Epithelial cell of esophagus (primary cell): ENCODE results near the gene UQCC5.
"Not testable (repeated sequence)": the region's sequence is repeated elsewhere in the genome, so short reads cannot be mapped to it uniquely, and the experiment has no call there.

Source experiments
- DNase-seq: peaks from one replicate; pipeline ENCODE4 v3.0.0; 2010; ENCODE audit warnings: low read depth
- H3K4me3 ChIP-seq: 2 replicates; pipeline ENCODE4 v1.5.1; 2011; ENCODE audit warnings: mild to moderate bottlenecking, low read length, control low read depth
- CTCF ChIP-seq: IDR thresholded peaks from 2 replicates; pipeline ENCODE4 v1.5.1; 2011; ENCODE audit warnings: low read depth, mild to moderate bottlenecking, low read length, control low read depth, inconsistent platforms; ENCODE audit not compliant: insufficient read depth; ENCODE audit errors: missing control alignments

The UQCC5 gene

GRCh38 chr3:52524258-52524751, 12.1 kb upstream of the UQCC5 start:
- no peak overlapping the region for H3K4me3 ChIP-seq
- DNase-seq, result no peak
- TF ChIP-seq CTCF, result no peak

GRCh38 chr3:52524752-52525679, 11.4 kb upstream of the UQCC5 start:
- TF ChIP-seq CTCF, result no peak
- H3K4me3 ChIP-seq, result no peak overlapping the region
- peak; percentile 70 for DNase-seq

- peak; percentile 87 for DNase-seq
- TF ChIP-seq CTCF, result no peak
- H3K4me3 ChIP-seq, result no peak overlapping the region
These were observed 10.5 kb upstream of the UQCC5 start for GRCh38 chr3:52525680-52526561.

- not testable (repeated sequence) for H3K4me3 ChIP-seq, DNase-seq
These were observed 9.8 kb upstream of the UQCC5 start for GRCh38 chr3:52526671-52527038.

- H3K4me3 ChIP-seq, result no peak overlapping the region
- DNase-seq, result no peak
- TF ChIP-seq CTCF, result no peak
These were observed 9.2 kb upstream of the UQCC5 start for GRCh38 chr3:52527039-52527731.

- H3K4me3 ChIP-seq, result no peak overlapping the region
- no peak for DNase-seq
- no peak for TF ChIP-seq CTCF
These were observed 8.4 kb upstream of the UQCC5 start for GRCh38 chr3:52527732-52528585.
